Endothelial cell of umbilical vein (primary cell): ENCODE results near the gene MRE11. TPM values are rescaled to one million over a fixed set of nuclear protein-coding genes. Genes with fewer than 3 reads are reported as not detected.

Experiments
- BruUV-seq: library from RNA; stranded (reverse); fragments of 400-500 nt; replicated peaks from 2 replicates; lab custom pipeline; 2021; lab: Mats Ljungman, UMichigan
- CTCF ChIA-PET: fragments of 300-600, 350-600 bp; sonication (Branson Sonifier 250); formaldehyde crosslinking; loops from one replicate; lab custom pipeline; 2021; ENCODE audit warnings: antibody characterized with exemption, inconsistent platforms; lab: Charles Lee
- POLR2A ChIA-PET: fragments of 300-600, 350-600 bp; sonication (Branson Sonifier 250); formaldehyde crosslinking; loops from one replicate; lab custom pipeline; 2021; ENCODE audit warnings: antibody characterized with exemption, inconsistent platforms; lab: Charles Lee
- DNase-seq: peaks from one replicate; pipeline ENCODE4 v3.0.0-alpha.2; 2011; ENCODE audit warnings: low read depth, low spot score
- FAIRE-seq: peaks from 2 replicates; lab custom pipeline; 2011; peaks lifted over from hg19 to GRCh38; lab: Jason Lieb, UNC
- H2AFZ ChIP-seq: 2 replicates; pipeline ENCODE4 v1.6.0; 2012; ENCODE audit warnings: low read depth, low read length, control low read depth, inconsistent platforms
- H3K27ac ChIP-seq: 2 replicates; pipeline ENCODE4 v1.5.1; 2011; ENCODE audit warnings: low read depth, mild to moderate bottlenecking, control low read depth, low read length, moderate library complexity; ENCODE audit not compliant: insufficient read depth
- H3K27me3 ChIP-seq, 2 experiments: 2 replicates each; pipeline versions ENCODE4 v1.6.0 to v1.6.1; 2011; ENCODE audit warnings: low read length in 2 of 2, mixed read lengths in 1 of 2; ENCODE audit not compliant: control insufficient read depth in 2 of 2, insufficient read depth in 2 of 2
- H3K36me3 ChIP-seq, 2 experiments: 2 replicates in 1 of 2; 3 replicates in 1 of 2; pipeline ENCODE4 v1.5.1; 2011; ENCODE audit warnings: low read length in 2 of 2, mild to moderate bottlenecking in 1 of 2, moderate library complexity in 1 of 2; ENCODE audit not compliant: control insufficient read depth in 2 of 2, insufficient read depth in 2 of 2; ENCODE audit errors: extremely low read depth in 1 of 2
- H3K4me1 ChIP-seq: 3 replicates; pipeline ENCODE4 v1.5.1; 2011; ENCODE audit warnings: mild to moderate bottlenecking, low read length; ENCODE audit not compliant: control insufficient read depth, insufficient read depth; ENCODE audit errors: extremely low read depth
- H3K4me2 ChIP-seq: 2 replicates; pipeline ENCODE4 v1.6.1; 2011; ENCODE audit warnings: low read length, control low read depth, mixed read lengths; ENCODE audit not compliant: insufficient read depth
- H3K4me3 ChIP-seq, 3 experiments: fragments of 200-600 bp in 1 of 3; sonication (generic), shearing (Covaris generic) in 1 of 3; replicated peaks in 1 of 3; 2 replicates each; pipeline ENCODE4 v1.5.1; 2011 to 2016; ENCODE audit warnings: control low read depth in 3 of 3, low read length in 3 of 3, mild to moderate bottlenecking in 2 of 3, inconsistent platforms in 1 of 3, low read depth in 1 of 3, moderate library complexity in 1 of 3; ENCODE audit not compliant: insufficient read depth in 1 of 3
- H3K79me2 ChIP-seq: 2 replicates; pipeline ENCODE4 v1.6.0; 2012; ENCODE audit warnings: low read length, inconsistent platforms; ENCODE audit not compliant: control insufficient read depth, insufficient read depth
- H3K9ac ChIP-seq: replicated peaks from 2 replicates; pipeline ENCODE3; 2011; ENCODE audit warnings: low read length, control low read depth; ENCODE audit not compliant: insufficient read depth; ENCODE audit errors: extremely low read depth
- H3K9me1 ChIP-seq: replicated peaks from 3 replicates; pipeline ENCODE4 v1.6.0; 2011; ENCODE audit warnings: mild to moderate bottlenecking, low read length; ENCODE audit not compliant: control insufficient read depth, insufficient read depth; ENCODE audit errors: extremely low read depth
- H3K9me3 ChIP-seq: replicated peaks from 2 replicates; pipeline ENCODE4 v1.5.1; 2012; ENCODE audit warnings: low read length, inconsistent platforms; ENCODE audit not compliant: control insufficient read depth, insufficient read depth
- H4K20me1 ChIP-seq: replicated peaks from 2 replicates; pipeline ENCODE3; 2011; ENCODE audit warnings: mild to moderate bottlenecking, low read length; ENCODE audit not compliant: control insufficient read depth, insufficient read depth; ENCODE audit errors: extremely low read depth
- FOS ChIP-seq: IDR thresholded peaks from 2 replicates; pipeline ENCODE4 v1.6.1; 2011; ENCODE audit warnings: mild to moderate bottlenecking, low read length, moderate library complexity, borderline replicate concordance; ENCODE audit not compliant: insufficient read depth
- JUN ChIP-seq: IDR thresholded peaks from 2 replicates; pipeline ENCODE4 v1.6.1; 2011; ENCODE audit warnings: borderline replicate concordance, low read depth; ENCODE audit not compliant: insufficient read length, insufficient read depth
- MAX ChIP-seq: IDR thresholded peaks from 2 replicates; pipeline ENCODE4 v1.6.1; 2011; ENCODE audit not compliant: insufficient read depth, insufficient read length
- POLR2AphosphoS5 ChIP-seq: IDR thresholded peaks from 2 replicates; pipeline ENCODE4 v1.6.1; 2012; ENCODE audit warnings: low read depth, mild to moderate bottlenecking, control low read depth, low read length, moderate library complexity; ENCODE audit not compliant: insufficient read depth
- dilution Hi-C: fragments of 300-500 bp; cut with MboI; formaldehyde crosslinking; loops from one replicate; pipeline ENCODE4 v1.15.0; 2019; ENCODE audit warnings: low sequenced_read_pairs; ENCODE audit not compliant: extremely low pct_ligation_motif_present
- intact Hi-C: fragments of 100-400 bp; cut with micrococcal nuclease; formaldehyde crosslinking; loops from one replicate; pipeline ENCODE4 v1.10.0; 2022
- polyA plus RNA-seq, 4 experiments: library from polyadenylated mRNA; depleted of rRNA in 3 of 4; stranded (reverse) in 3 of 4; unstranded in 1 of 4; fragments of >200 nt; gene quantifications; 2 replicates each; pipeline versions ENCODE4 v1.2.1 to v1.2.3, GENCODE V29; 2011 to 2012; ENCODE audit warnings: missing spikeins in 1 of 4
- total RNA-seq: library from RNA; stranded (reverse); gene quantifications from 2 replicates; pipeline ENCODE4 v1.2.3, GENCODE V29; 2021

MRE11 gene
- total and polyA plus RNA-seq, 2 donors (not counting 3 experiments of a cell fraction or from before 2014, with no cell fraction given): 4.5 to 22.0 TPM

- intact Hi-C loops: no loop called here
- no peak overlapping the region for H3K9ac ChIP-seq
- DNase-seq (peak; percentile 38), FAIRE-seq (no peak)
- H3K9me3 ChIP-seq: no peaks in the 10 kb centered on the region
- no peak overlapping the region for H2AFZ ChIP-seq
- no TSS peak for BruUV-seq
- no peaks in the 10 kb centered on the region for H3K27me3 ChIP-seq
- H4K20me1 ChIP-seq: no peaks in the 10 kb centered on the region
- H3K4me2 ChIP-seq: no peak overlapping the region
- no peak overlapping the region for H3K4me3 ChIP-seq
- ChIA-PET CTCF (interaction anchor here (2.1 to 2.4 kb wide), 2 partner anchors 32 to 554 kb away, joined by 7 to 8 read pairs; no protein-coding TSS in a partner anchor), POLR2A (no interaction called here)
- dilution Hi-C loops: no loop called here
- no peaks in the 10 kb centered on the region for H3K79me2 ChIP-seq
- peak; percentile 35 for TF ChIP-seq JUN
- no peak for TF ChIP-seq MAX
- H3K4me1 ChIP-seq: no peaks in the 10 kb centered on the region
- no peak overlapping the region for H3K27ac ChIP-seq
- peaks cover 0 to 4% of the 10 kb centered on the region in 2 experiments for H3K36me3 ChIP-seq
- H3K9me1 ChIP-seq: no peaks in the 10 kb centered on the region
These were observed 44.2 kb downstream of the MRE11 start for GRCh38 chr11:94449437-94449836.

GRCh38 chr11:94449029-94449428 is 44.6 kb downstream of the MRE11 start:
- Histone ChIP-seq H4K20me1 (no peaks in the 10 kb centered on the region), H3K9me1 (no peaks in the 10 kb centered on the region), H2AFZ (no peak overlapping the region), H3K4me1 (no peaks in the 10 kb centered on the region), H3K4me2 (no peak overlapping the region), H3K36me3 (peaks cover 0 to 4% of the 10 kb centered on the region in 2 experiments), H3K4me3 (no peak overlapping the region), H3K27ac (no peak overlapping the region), H3K27me3 (no peaks in the 10 kb centered on the region), H3K79me2 (no peaks in the 10 kb centered on the region), H3K9ac (no peak overlapping the region), H3K9me3 (no peaks in the 10 kb centered on the region)
- TF ChIP-seq POLR2AphosphoS5 (no peak), JUN (no peak), FOS (no peak)
- POLR2A ChIA-PET: no interaction called here
- dilution Hi-C loops (no loop called here), intact Hi-C loops (no loop called here)
- BruUV-seq: TSS peak; percentile 37
- CTCF ChIA-PET: interaction anchor here (2.1 to 2.4 kb wide), 2 partner anchors 32 to 554 kb away, joined by 7 to 8 read pairs; no protein-coding TSS in a partner anchor
- FAIRE-seq (no peak), DNase-seq (no peak)
